ENCODE results near the gene MGLL. TPM values are rescaled to one million over a fixed set of nuclear protein-coding genes. Genes with fewer than 3 reads are reported as not detected.

Gene MGLL
- total RNA-seq, 1 donor from 2014 or later, result 11.3 TPM

GRCh38 chr3:127812151-127812550 is 10.2 kb downstream of the MGLL start:
- peaks cover 26% of the 10 kb centered on the region for H3K36me3 Mint-ChIP-seq (ENCODE audit: low read depth)

GRCh38 chr3:127811717-127812116 is 10.6 kb downstream of the MGLL start:
- DNase-seq (ENCODE audit: low read depth, low spot score), result no peak
- peaks cover 26% of the 10 kb centered on the region for H3K36me3 Mint-ChIP-seq (ENCODE audit: low read depth)
- no peak for TF ChIP-seq CTCF (conservative IDR thresholded peaks at IDR 0.05)
- peak overlapping the region; percentile 13 for H3K4me3 Mint-ChIP-seq
- no peaks in the 10 kb centered on the region for H3K27me3 Mint-ChIP-seq (ENCODE audit: low read depth)
- peaks cover 49% of the 10 kb centered on the region for H3K4me1 Mint-ChIP-seq
- H3K9me3 Mint-ChIP-seq, result peaks cover 6% of the 10 kb centered on the region
- no peak overlapping the region for H3K27ac Mint-ChIP-seq (ENCODE audit: unreplicated experiment)

More at GRCh38 chr3:127812151-127812550, 10.2 kb downstream of the MGLL start:
- H3K27me3 Mint-ChIP-seq (ENCODE audit: low read depth), result no peaks in the 10 kb centered on the region
- no peak for DNase-seq (ENCODE audit: low read depth, low spot score)
- TF ChIP-seq CTCF (conservative IDR thresholded peaks at IDR 0.05), result no peak
- no peak overlapping the region for H3K4me3 Mint-ChIP-seq
- peaks cover 6% of the 10 kb centered on the region for H3K9me3 Mint-ChIP-seq
- H3K27ac Mint-ChIP-seq (ENCODE audit: unreplicated experiment), result no peak overlapping the region
- H3K4me1 Mint-ChIP-seq, result peaks cover 53% of the 10 kb centered on the region

- Mint-ChIP-seq H3K4me3 (no peak overlapping the region), H3K9me3 (peaks cover 12% of the 10 kb centered on the region), H3K36me3 (ENCODE audit: low read depth) (peaks cover 30% of the 10 kb centered on the region), H3K27me3 (ENCODE audit: low read depth) (no peaks in the 10 kb centered on the region), H3K27ac (ENCODE audit: unreplicated experiment) (no peak overlapping the region), H3K4me1 (peaks cover 43% of the 10 kb centered on the region)
- TF ChIP-seq CTCF (conservative IDR thresholded peaks at IDR 0.05), result no peak
- no peak for DNase-seq (ENCODE audit: low read depth, low spot score)
Measured at GRCh38 chr3:127809611-127810010, 12.7 kb downstream of the MGLL start.

GRCh38 chr3:127809211-127809610 is 13.1 kb downstream of the MGLL start:
- DNase-seq (ENCODE audit: low read depth, low spot score), result no peak
- Mint-ChIP-seq H3K9me3 (peaks cover 12% of the 10 kb centered on the region), H3K27me3 (ENCODE audit: low read depth) (no peaks in the 10 kb centered on the region), H3K4me1 (peaks cover 43% of the 10 kb centered on the region), H3K36me3 (ENCODE audit: low read depth) (peaks cover 30% of the 10 kb centered on the region), H3K27ac (ENCODE audit: unreplicated experiment) (no peak overlapping the region), H3K4me3 (no peak overlapping the region)
- TF ChIP-seq CTCF (conservative IDR thresholded peaks at IDR 0.05), result no peak

GRCh38 chr3:127808197-127808596 is 14.1 kb downstream of the MGLL start:
- Mint-ChIP-seq H3K27me3 (ENCODE audit: low read depth) (no peaks in the 10 kb centered on the region), H3K36me3 (ENCODE audit: low read depth) (peaks cover 27% of the 10 kb centered on the region), H3K4me1 (peaks cover 39% of the 10 kb centered on the region), H3K9me3 (peaks cover 12% of the 10 kb centered on the region), H3K27ac (ENCODE audit: unreplicated experiment) (no peak overlapping the region), H3K4me3 (peak overlapping the region; percentile 6)
- DNase-seq (ENCODE audit: low read depth, low spot score), result no peak
- TF ChIP-seq CTCF (conservative IDR thresholded peaks at IDR 0.05), result no peak
